Right atrium auricular region (tissue), 2 donors: Measurements from ENCODE around the gene DMWD. TPM values are rescaled to one million over a fixed set of nuclear protein-coding genes. Genes with fewer than 3 reads are reported as not detected.

Experiments used
- DNase-seq: peaks from one replicate; pipeline ENCODE4 v3.0.0-alpha.2; 2019; ENCODE audit warnings: low spot score
- H3K27ac ChIP-seq, 2 donors: fragments of 200-600 bp; sonication (generic); 1 replicate in 1 of 2; 2 replicates in 1 of 2; pipeline ENCODE4 v1.5.1; 2016 to 2019
- H3K27me3 ChIP-seq, 2 donors: fragments of 200-600 bp; sonication (generic); one replicate each; pipeline versions ENCODE4 v1.5.1 to v1.6.0; 2017 to 2019
- H3K36me3 ChIP-seq: fragments of 200-600 bp; sonication (generic); one replicate; pipeline ENCODE4 v1.5.1; 2016
- H3K4me1 ChIP-seq, 2 donors: fragments of 200-600 bp; sonication (generic); one replicate each; pipeline versions ENCODE4 v1.5.1 to v1.6.0; 2017 to 2019
- H3K4me3 ChIP-seq, 2 donors: fragments of 200-600 bp; sonication (generic); 1 replicate in 1 of 2; 2 replicates in 1 of 2; pipeline ENCODE4 v1.5.1; 2017 to 2019; ENCODE audit warnings: mild to moderate bottlenecking in 1 of 2, moderate library complexity in 1 of 2
- H3K9me3 ChIP-seq, 2 donors: fragments of 200-600 bp; sonication (generic); one replicate each; pipeline ENCODE4 v1.5.1; 2019
- total RNA-seq, 2 donors: library from RNA; depleted of rRNA; stranded (reverse); fragments of >200 nt; gene quantifications; one replicate each; pipeline ENCODE4 v1.1.0, GENCODE V29; 2016
- TF ChIP-seq, protein P1 (sequence below), 2 donors: fragments of 200-600 bp; sonication (generic); IDR thresholded peaks; one replicate each; pipeline ENCODE4 v1.5.1; 2019; ENCODE audit warnings: antibody characterized with exemption in 2 of 2

Gene DMWD
- total RNA-seq, 2 donors from 2014 or later: 41.5 to 55.9 TPM

GRCh38 chr19:45766296-45766868 is 26.3 kb downstream of the DMWD start:
- H3K4me3 ChIP-seq: peak overlapping the region; percentile 69 to 74
- TF ChIP-seq, protein P1, sequence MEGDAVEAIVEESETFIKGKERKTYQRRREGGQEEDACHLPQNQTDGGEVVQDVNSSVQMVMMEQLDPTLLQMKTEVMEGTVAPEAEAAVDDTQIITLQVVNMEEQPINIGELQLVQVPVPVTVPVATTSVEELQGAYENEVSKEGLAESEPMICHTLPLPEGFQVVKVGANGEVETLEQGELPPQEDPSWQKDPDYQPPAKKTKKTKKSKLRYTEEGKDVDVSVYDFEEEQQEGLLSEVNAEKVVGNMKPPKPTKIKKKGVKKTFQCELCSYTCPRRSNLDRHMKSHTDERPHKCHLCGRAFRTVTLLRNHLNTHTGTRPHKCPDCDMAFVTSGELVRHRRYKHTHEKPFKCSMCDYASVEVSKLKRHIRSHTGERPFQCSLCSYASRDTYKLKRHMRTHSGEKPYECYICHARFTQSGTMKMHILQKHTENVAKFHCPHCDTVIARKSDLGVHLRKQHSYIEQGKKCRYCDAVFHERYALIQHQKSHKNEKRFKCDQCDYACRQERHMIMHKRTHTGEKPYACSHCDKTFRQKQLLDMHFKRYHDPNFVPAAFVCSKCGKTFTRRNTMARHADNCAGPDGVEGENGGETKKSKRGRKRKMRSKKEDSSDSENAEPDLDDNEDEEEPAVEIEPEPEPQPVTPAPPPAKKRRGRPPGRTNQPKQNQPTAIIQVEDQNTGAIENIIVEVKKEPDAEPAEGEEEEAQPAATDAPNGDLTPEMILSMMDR (IDR thresholded peaks at IDR 0.05): no peak
- H3K4me1 ChIP-seq: peaks cover 0 to 77% of the 10 kb centered on the region in 2 donors
- H3K27me3 ChIP-seq: no peaks in the 10 kb centered on the region
- peak overlapping the region; percentile 93 to 96 for H3K27ac ChIP-seq
- peaks cover 1% of the 10 kb centered on the region for H3K36me3 ChIP-seq
- no peak for DNase-seq
- H3K9me3 ChIP-seq: no peaks in the 10 kb centered on the region

- TF ChIP-seq, protein P1 (IDR thresholded peaks at IDR 0.05): no peak
- no peaks in the 10 kb centered on the region for H3K36me3 ChIP-seq
Observed at GRCh38 chr19:45765702-45766295, 26.8 kb downstream of the DMWD start.

DNA sequence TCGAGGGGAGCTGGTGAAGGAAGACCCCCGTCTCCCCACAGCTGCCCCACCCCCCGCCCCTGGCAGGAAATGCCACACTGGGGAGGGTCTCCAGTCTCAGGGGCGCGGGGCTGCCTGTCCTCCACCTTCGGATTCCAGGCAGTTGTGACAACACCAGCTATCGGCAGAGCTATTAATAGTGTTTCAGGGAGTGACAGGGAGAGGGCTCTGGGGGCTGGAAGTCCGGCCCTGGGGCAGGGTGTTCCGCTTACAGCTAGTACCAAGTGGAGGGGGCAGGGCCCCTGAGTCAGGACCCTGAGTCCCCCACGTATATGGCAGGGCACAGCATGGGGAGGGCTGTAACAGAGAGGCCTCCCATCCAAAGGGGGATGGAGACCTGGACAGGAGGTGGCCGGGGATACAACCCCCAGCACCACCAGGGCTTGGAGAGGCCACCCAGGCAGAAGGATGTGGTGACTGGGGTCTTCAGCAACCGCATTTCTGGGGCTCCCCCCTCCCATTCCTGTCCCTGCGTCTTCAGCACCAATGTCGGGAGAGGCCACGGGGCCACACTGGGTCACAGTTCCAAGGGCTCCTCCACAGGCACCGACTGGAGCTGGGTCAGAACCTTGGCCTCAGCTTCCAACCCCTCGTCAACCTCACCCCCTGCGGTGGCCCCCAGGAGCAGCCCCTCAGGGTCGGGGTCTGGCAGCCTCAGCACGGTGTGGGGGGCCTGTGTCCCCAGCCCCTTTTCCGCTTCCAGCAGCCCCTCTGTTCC is 27.5 kb downstream of the DMWD start:
- Histone ChIP-seq H3K9me3 (no peaks in the 10 kb centered on the region), H3K4me3 (peak overlapping the region in 1 of 2 donors; percentile 11), H3K27me3 (no peaks in the 10 kb centered on the region), H3K4me1 (peaks cover 0 to 65% of the 10 kb centered on the region in 2 donors), H3K36me3 (no peaks in the 10 kb centered on the region), H3K27ac (peak overlapping the region; percentile 93 to 96)
- TF ChIP-seq, protein P1 (IDR thresholded peaks at IDR 0.05): no peak
- no peak for DNase-seq

More at GRCh38 chr19:45765702-45766295, 26.8 kb downstream of the DMWD start:
- Histone ChIP-seq H3K27ac (peak overlapping the region; percentile 93 to 96), H3K27me3 (no peaks in the 10 kb centered on the region), H3K4me1 (peaks cover 0 to 72% of the 10 kb centered on the region in 2 donors), H3K9me3 (no peaks in the 10 kb centered on the region), H3K4me3 (peak overlapping the region in 1 of 2 donors; percentile 69)
- no peak for DNase-seq

GRCh38 chr19:45764475-45764874 is 28.2 kb downstream of the DMWD start:
- H3K4me3 ChIP-seq: no peak overlapping the region
- DNase-seq: no peak
- H3K4me1 ChIP-seq: peaks cover 0 to 59% of the 10 kb centered on the region in 2 donors

GRCh38 chr19:45763691-45764294 is 28.9 kb downstream of the DMWD start:
- H3K27ac ChIP-seq: peak overlapping the region; percentile 93 to 96
- TF ChIP-seq, protein P1 (IDR thresholded peaks at IDR 0.05): no peak

More at GRCh38 chr19:45764475-45764874, 28.2 kb downstream of the DMWD start:
- H3K36me3 ChIP-seq: no peaks in the 10 kb centered on the region
- no peaks in the 10 kb centered on the region for H3K9me3 ChIP-seq
- H3K27me3 ChIP-seq: no peaks in the 10 kb centered on the region
- TF ChIP-seq, protein P1 (IDR thresholded peaks at IDR 0.05): no peak
- peak overlapping the region; percentile 93 to 96 for H3K27ac ChIP-seq

More at GRCh38 chr19:45763691-45764294, 28.9 kb downstream of the DMWD start:
- H3K4me3 ChIP-seq: no peak overlapping the region
- no peaks in the 10 kb centered on the region for H3K9me3 ChIP-seq
- no peaks in the 10 kb centered on the region for H3K36me3 ChIP-seq
- no peaks in the 10 kb centered on the region for H3K27me3 ChIP-seq
- H3K4me1 ChIP-seq: peaks cover 0 to 58% of the 10 kb centered on the region in 2 donors
- no peak for DNase-seq
